H1 (cell line): ENCODE measurements around the gene ARID2. TPM values are rescaled to one million over a fixed set of nuclear protein-coding genes. Genes with fewer than 3 reads are reported as not detected.

ENCODE experiments used
- CTCF ChIA-PET: fragments of 300-600 bp; sonication (Branson Sonifier 250); formaldehyde crosslinking; loops from one replicate; lab custom pipeline; 2021; ENCODE audit not compliant: partially characterized antibody; lab: Charles Lee
- POLR2A ChIA-PET: fragments of 300-600 bp; sonication (Branson Sonifier 250); formaldehyde crosslinking; loops from one replicate; lab custom pipeline; 2021; ENCODE audit warnings: inconsistent platforms; ENCODE audit not compliant: partially characterized antibody; lab: Charles Lee
- DNase-seq, 2 experiments: peaks; one replicate each; pipeline versions ENCODE4 v3.0.0 to v3.0.0-alpha.2; 2010 to 2022; ENCODE audit warnings: low spot score in 2 of 2, low read depth in 1 of 2, mixed read lengths in 1 of 2
- FAIRE-seq: peaks from 2 replicates; lab custom pipeline; 2011; peaks lifted over from hg19 to GRCh38; lab: Jason Lieb, UNC
- H2AFZ ChIP-seq: 2 replicates; pipeline ENCODE4 v1.8.1; 2012; ENCODE audit warnings: low read length, inconsistent platforms
- H2AK5ac ChIP-seq: 2 replicates; pipeline ENCODE4 v1.6.1; 2013; ENCODE audit warnings: low read depth, low read length
- H2BK120ac ChIP-seq: replicated peaks from 2 replicates; pipeline ENCODE3; 2013; ENCODE audit warnings: low read depth, low read length, inconsistent platforms
- H2BK12ac ChIP-seq: 2 replicates; pipeline ENCODE4 v1.6.1; 2013; ENCODE audit warnings: low read depth, low read length
- H2BK15ac ChIP-seq: 2 replicates; pipeline ENCODE4 v1.6.1; 2013; ENCODE audit warnings: low read length
- H2BK20ac ChIP-seq: 2 replicates; pipeline ENCODE4 v1.6.1; 2013; ENCODE audit warnings: low read length
- H2BK5ac ChIP-seq: 2 replicates; pipeline ENCODE4 v1.6.1; 2013; ENCODE audit warnings: low read depth, low read length
- H3K14ac ChIP-seq: 2 replicates; pipeline ENCODE4 v1.6.1; 2013; ENCODE audit warnings: inconsistent platforms; ENCODE audit not compliant: insufficient read length
- H3K18ac ChIP-seq: 2 replicates; pipeline ENCODE4 v1.6.1; 2013; ENCODE audit warnings: low read length; ENCODE audit errors: extremely low read depth
- H3K23ac ChIP-seq: 2 replicates; pipeline ENCODE4 v1.6.1; 2013; ENCODE audit warnings: inconsistent platforms; ENCODE audit not compliant: insufficient read length
- H3K23me2 ChIP-seq: 2 replicates; pipeline ENCODE4 v1.6.1; 2013; ENCODE audit warnings: low read depth, low read length
- H3K27ac ChIP-seq: 2 replicates; pipeline ENCODE4 v1.6.1; 2011; ENCODE audit warnings: low read depth, low read length, inconsistent platforms
- H3K27me3 ChIP-seq, 4 experiments: replicated peaks in 1 of 4; 1 replicate in 1 of 4; 2 replicates in 3 of 4; pipeline versions ENCODE4 v1.6.1 to v1.8.1; 2011 to 2013; ENCODE audit warnings: low read length in 3 of 4, mild to moderate bottlenecking in 3 of 4, inconsistent platforms in 2 of 4, mixed read lengths in 2 of 4, moderate library complexity in 1 of 4; ENCODE audit not compliant: control insufficient read depth in 3 of 4, insufficient read depth in 3 of 4; ENCODE audit errors: extremely low read depth in 1 of 4
- H3K36me3 ChIP-seq, 4 experiments: 2 replicates each; pipeline versions ENCODE4 v1.6.1 to v1.8.1; 2011 to 2013; ENCODE audit warnings: mild to moderate bottlenecking in 4 of 4, low read length in 3 of 4, moderate library complexity in 2 of 4, control low read depth in 1 of 4, inconsistent platforms in 1 of 4; ENCODE audit not compliant: insufficient read depth in 4 of 4, control insufficient read depth in 2 of 4
- H3K4ac ChIP-seq: replicated peaks from 2 replicates; pipeline ENCODE3; 2013; ENCODE audit warnings: low read length, low read depth, mixed read lengths, inconsistent platforms; ENCODE audit not compliant: insufficient read length
- H3K4me1 ChIP-seq, 4 experiments: replicated peaks in 1 of 4; 1 replicate in 1 of 4; 2 replicates in 3 of 4; pipeline versions ENCODE4 v1.6.1 to v1.8.1; 2011 to 2013; ENCODE audit warnings: low read length in 3 of 4, inconsistent platforms in 2 of 4, mixed read lengths in 1 of 4; ENCODE audit not compliant: insufficient read depth in 4 of 4, control insufficient read depth in 3 of 4
- H3K4me2 ChIP-seq, 2 experiments: 2 replicates each; pipeline versions ENCODE4 v1.6.1 to v1.8.1; 2011 to 2013; ENCODE audit warnings: low read depth in 2 of 2, low read length in 2 of 2, control low read depth in 1 of 2, inconsistent platforms in 1 of 2, mild to moderate bottlenecking in 1 of 2; ENCODE audit not compliant: insufficient read depth in 1 of 2
- H3K4me3 ChIP-seq, 4 experiments: fragments of 200-600, 300-600 bp in 1 of 4; sonication (generic), shearing (Covaris generic), sonication (Bioruptor Twin) in 1 of 4; 2 replicates each; pipeline versions ENCODE4 v1.5.1 to v1.8.1; 2011 to 2016; ENCODE audit warnings: low read length in 4 of 4, low read depth in 3 of 4, control low read depth in 2 of 4, inconsistent platforms in 2 of 4, mild to moderate bottlenecking in 2 of 4, mixed read lengths in 1 of 4, moderate library complexity in 1 of 4; ENCODE audit not compliant: insufficient read depth in 2 of 4; ENCODE audit errors: extremely low read depth in 1 of 4
- H3K56ac ChIP-seq: replicated peaks from 2 replicates; pipeline ENCODE3; 2013; ENCODE audit warnings: low read depth, mild to moderate bottlenecking, mixed read lengths, low read length, inconsistent platforms; ENCODE audit not compliant: insufficient read length
- H3K79me1 ChIP-seq: 2 replicates; pipeline ENCODE4 v1.6.1; 2013; ENCODE audit warnings: low read depth, low read length, control low read depth
- H3K79me2 ChIP-seq, 2 experiments: 2 replicates each; pipeline versions ENCODE4 v1.6.1 to v1.8.1; 2012 to 2013; ENCODE audit warnings: low read length in 2 of 2, mild to moderate bottlenecking in 2 of 2, inconsistent platforms in 1 of 2; ENCODE audit not compliant: insufficient read depth in 2 of 2, control insufficient read depth in 1 of 2
- H3K9ac ChIP-seq, 4 experiments: replicated peaks in 1 of 4; 1 replicate in 1 of 4; 2 replicates in 3 of 4; pipeline versions ENCODE4 v1.6.1 to v1.8.1; 2011 to 2013; ENCODE audit warnings: low read depth in 3 of 4, low read length in 3 of 4, control low read depth in 2 of 4, mild to moderate bottlenecking in 2 of 4, moderate library complexity in 2 of 4, inconsistent platforms in 1 of 4; ENCODE audit errors: extremely low read depth in 1 of 4
- H3K9me3 ChIP-seq, 2 experiments: 2 replicates each; pipeline versions ENCODE4 v1.6.1 to v1.8.1; 2012 to 2013; ENCODE audit warnings: mild to moderate bottlenecking in 2 of 2, moderate library complexity in 2 of 2, control low read depth in 1 of 2, inconsistent platforms in 1 of 2, low read depth in 1 of 2, low read length in 1 of 2, mixed read lengths in 1 of 2; ENCODE audit not compliant: insufficient read depth in 2 of 2
- H4K20me1 ChIP-seq, 2 experiments: replicated peaks in 1 of 2; 2 replicates each; pipeline versions ENCODE3 to v1.8.1; 2011 to 2013; ENCODE audit warnings: inconsistent platforms in 2 of 2, low read length in 2 of 2, mild to moderate bottlenecking in 1 of 2; ENCODE audit not compliant: insufficient read depth in 2 of 2, control insufficient read depth in 1 of 2
- H4K5ac ChIP-seq: 2 replicates; pipeline ENCODE4 v1.6.1; 2013; ENCODE audit warnings: low read length, low read depth, mixed read lengths, inconsistent platforms; ENCODE audit not compliant: insufficient read length
- H4K8ac ChIP-seq: 2 replicates; pipeline ENCODE4 v1.8.0; 2013; ENCODE audit warnings: mild to moderate bottlenecking, moderate library complexity, low read length, inconsistent platforms; ENCODE audit not compliant: insufficient read depth; ENCODE audit errors: extremely low read depth
- H4K91ac ChIP-seq: replicated peaks from 2 replicates; pipeline ENCODE3; 2013; ENCODE audit warnings: low read length, mixed read lengths, inconsistent platforms; ENCODE audit not compliant: insufficient read length
- CHD7 ChIP-seq: fragments of 300-600 bp; sonication (generic); IDR thresholded peaks from 2 replicates; pipeline ENCODE4 v1.7.1; 2012; ENCODE audit warnings: low read length, moderate library complexity, mild to moderate bottlenecking, inconsistent platforms; ENCODE audit not compliant: insufficient replicate concordance
- polyA plus RNA-seq, 7 experiments: library from polyadenylated mRNA; depleted of rRNA in 3 of 7; stranded (reverse) in 5 of 7; unstranded in 2 of 7; fragments of >200 nt in 5 of 7; fragments of 200-250 nt in 2 of 7; gene quantifications; 1 replicate in 5 of 7; 2 replicates in 1 of 7; 4 replicates in 1 of 7; pipeline versions ENCODE4 v1.2.1 to v1.2.3, GENCODE V29; 2011 to 2013; ENCODE audit warnings: missing spikeins in 2 of 7, mixed read lengths in 2 of 7
- total RNA-seq: library from RNA; stranded (reverse); fragmentation: NEBNext Ultra II Directional; extraction: Animal tissue kit (Norgen Biotek cat#: 25700); gene quantifications from 2 replicates; pipeline ENCODE4 v1.2.1, GENCODE V29; 2021

Gene ARID2
- total and polyA plus RNA-seq, 2 of the 8 experiments (the other 6 are each of a cell fraction or from before 2014, with no cell fraction given): 32.0 to 45.2 TPM

DNA sequence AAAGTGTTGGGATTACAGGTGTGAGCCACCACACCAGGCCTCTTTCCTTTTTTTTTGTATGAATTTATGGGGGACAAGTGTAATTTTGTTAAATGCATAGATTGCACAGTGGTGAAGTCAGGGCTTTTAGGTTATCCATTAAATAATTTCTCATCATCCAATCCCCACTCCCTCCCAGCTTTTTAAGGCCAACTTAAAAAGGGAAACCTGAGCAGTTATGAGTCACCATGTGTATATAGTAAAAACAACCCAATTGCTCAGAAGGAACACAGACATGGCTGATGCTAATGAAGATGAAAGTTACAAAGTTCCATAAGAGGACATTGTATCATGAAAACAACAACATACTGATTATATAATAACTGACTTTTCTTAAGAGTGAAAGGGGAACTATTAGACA is 25.6 kb upstream of the ARID2 start:
- no peak for TF ChIP-seq CHD7
- Histone ChIP-seq H3K9ac (no peak overlapping the region), H3K4me3 (no peak overlapping the region), H3K4me2 (no peak overlapping the region), H3K4me1 (no peaks in the 10 kb centered on the region), H3K79me2 (no peaks in the 10 kb centered on the region), H4K91ac (no peak overlapping the region), H3K27ac (no peak overlapping the region), H2BK120ac (no peak overlapping the region), H2AFZ (no peak overlapping the region), H2BK15ac (no peak overlapping the region), H4K20me1 (no peaks in the 10 kb centered on the region), H3K18ac (no peak overlapping the region), H4K5ac (no peak overlapping the region), H3K9me3 (no peaks in the 10 kb centered on the region), H3K14ac (no peak overlapping the region), H4K8ac (no peak overlapping the region), H3K79me1 (no peaks in the 10 kb centered on the region), H2BK20ac (no peak overlapping the region), H3K56ac (no peak overlapping the region), H3K36me3 (no peaks in the 10 kb centered on the region), H3K23me2 (no peaks in the 10 kb centered on the region; the same call in 1 of the 2 replicates), H2AK5ac (no peak overlapping the region), H3K23ac (no peak overlapping the region), H2BK12ac (no peak overlapping the region), H3K4ac (no peak overlapping the region), H3K27me3 (no peaks in the 10 kb centered on the region), H2BK5ac (no peak overlapping the region)
- FAIRE-seq: no peak
- CTCF ChIA-PET: interaction anchor here (1.2 kb wide), 1 partner anchor 76 kb away, joined by 3 read pairs; no protein-coding TSS in a partner anchor
- POLR2A ChIA-PET: no interaction called here
- no peak for DNase-seq
